OCI-LY7 (cell line): ENCODE data around the gene ASB15.

Experiments
- EZH2phosphoT487 ChIP-seq: fragments of 200-600 bp; sonication (generic); IDR thresholded peaks from 2 replicates; pipeline ENCODE4 v1.6.1; 2018; ENCODE audit warnings: low read depth, borderline replicate concordance, mild to moderate bottlenecking, mixed run types, antibody characterized with exemption, low read length, moderate library complexity, mixed read lengths
- TF ChIP-seq, protein P1 (sequence below): fragments of 200-600 bp; sonication (generic); conservative IDR thresholded peaks from 2 replicates; pipeline ENCODE4 v1.5.1; 2014; ENCODE audit warnings: mild to moderate bottlenecking, antibody characterized with exemption, low read length, moderate library complexity, mixed read lengths

DNA sequence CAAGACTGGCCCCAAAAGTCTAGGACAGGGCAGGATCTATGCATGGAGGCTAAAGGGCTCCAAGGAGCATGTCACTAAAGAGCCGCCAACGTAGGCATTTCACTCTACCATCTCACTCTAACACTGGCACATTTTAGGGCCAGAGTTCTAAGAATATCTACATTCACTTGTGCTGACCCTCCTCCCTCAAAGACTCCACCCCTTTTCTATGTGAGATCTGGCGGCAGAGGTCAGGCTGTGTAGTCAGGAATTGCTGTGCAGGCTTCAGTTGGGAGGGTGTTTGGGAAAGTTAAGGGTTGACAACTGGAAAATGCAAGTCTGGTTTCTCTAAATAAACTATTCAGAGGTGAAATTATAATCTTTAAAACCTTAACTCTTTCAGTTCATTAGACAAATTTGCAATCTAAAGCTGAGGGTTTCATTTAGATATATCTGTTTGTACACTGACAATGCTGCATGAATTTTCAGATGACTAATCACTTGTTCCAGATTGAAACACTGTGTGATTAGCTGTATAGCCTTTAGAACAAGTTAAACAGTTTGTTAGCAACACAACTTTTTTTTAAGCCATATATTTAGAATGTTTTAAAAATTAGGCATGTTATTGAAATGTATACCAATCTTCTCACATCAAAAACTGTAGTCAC is 72.3 kb downstream of the ASB15 start:
- TF ChIP-seq, protein P1, sequence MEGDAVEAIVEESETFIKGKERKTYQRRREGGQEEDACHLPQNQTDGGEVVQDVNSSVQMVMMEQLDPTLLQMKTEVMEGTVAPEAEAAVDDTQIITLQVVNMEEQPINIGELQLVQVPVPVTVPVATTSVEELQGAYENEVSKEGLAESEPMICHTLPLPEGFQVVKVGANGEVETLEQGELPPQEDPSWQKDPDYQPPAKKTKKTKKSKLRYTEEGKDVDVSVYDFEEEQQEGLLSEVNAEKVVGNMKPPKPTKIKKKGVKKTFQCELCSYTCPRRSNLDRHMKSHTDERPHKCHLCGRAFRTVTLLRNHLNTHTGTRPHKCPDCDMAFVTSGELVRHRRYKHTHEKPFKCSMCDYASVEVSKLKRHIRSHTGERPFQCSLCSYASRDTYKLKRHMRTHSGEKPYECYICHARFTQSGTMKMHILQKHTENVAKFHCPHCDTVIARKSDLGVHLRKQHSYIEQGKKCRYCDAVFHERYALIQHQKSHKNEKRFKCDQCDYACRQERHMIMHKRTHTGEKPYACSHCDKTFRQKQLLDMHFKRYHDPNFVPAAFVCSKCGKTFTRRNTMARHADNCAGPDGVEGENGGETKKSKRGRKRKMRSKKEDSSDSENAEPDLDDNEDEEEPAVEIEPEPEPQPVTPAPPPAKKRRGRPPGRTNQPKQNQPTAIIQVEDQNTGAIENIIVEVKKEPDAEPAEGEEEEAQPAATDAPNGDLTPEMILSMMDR = no peak
- no peak for TF ChIP-seq EZH2phosphoT487
